ENCODE data around the gene SLC38A10. TPM values are rescaled to one million over a fixed set of nuclear protein-coding genes. Genes with fewer than 3 reads are reported as not detected.
A peak's percentile ranks its signal among the peaks of the same experiment; 100 is the strongest.

Gene SLC38A10
- total and polyA plus RNA-seq, 2 of the 13 experiments (the other 11 are each of a cell fraction or from before 2014, with no cell fraction given), result 23.4 to 55.8 TPM

DNA sequence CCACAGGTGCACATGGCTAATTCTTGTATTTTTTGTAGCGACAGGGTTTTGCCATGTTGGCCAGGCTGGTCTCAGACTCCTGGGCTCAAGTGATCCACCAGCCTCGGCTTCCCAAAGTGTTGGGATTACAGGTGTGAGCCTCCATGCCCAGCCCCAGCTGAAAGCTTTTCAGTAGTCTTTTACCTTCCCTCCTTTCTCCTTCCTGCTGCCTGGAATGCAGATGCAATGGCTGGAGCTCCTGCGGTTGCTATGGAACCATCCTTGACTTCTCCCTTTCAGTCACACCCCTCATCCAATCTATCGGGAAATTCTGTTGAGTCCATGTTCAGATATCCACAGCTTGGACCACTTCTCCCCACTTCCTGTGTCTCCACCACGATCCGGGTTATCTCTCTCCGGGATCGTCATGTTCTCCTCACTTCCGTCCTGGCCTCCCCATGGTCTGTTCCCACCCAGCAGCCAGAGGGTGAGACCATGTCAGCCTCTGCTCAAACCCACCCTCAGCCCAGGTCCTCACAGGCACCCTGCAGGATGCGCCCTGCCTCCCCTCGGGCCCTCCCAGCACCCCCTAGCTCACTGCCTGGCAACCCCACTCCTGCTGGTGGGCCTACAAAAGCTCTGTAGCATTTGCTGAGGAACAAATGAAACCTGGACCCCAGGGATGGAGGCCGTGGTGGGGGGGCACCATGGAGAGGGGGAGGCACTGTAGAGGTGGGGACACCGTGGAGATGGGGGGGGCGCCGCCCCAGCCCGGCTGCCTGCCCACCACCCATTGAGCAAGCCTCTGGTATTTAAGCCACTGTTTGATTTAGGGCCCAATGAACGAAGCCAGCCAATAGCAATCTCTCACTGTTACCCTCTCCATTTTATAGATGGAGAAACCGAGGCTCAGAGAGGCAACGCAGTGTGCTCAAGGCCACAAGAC, 12.8 kb upstream of the SLC38A10 start:
- H3K4me3 ChIP-seq (replicated peaks in 1 of 3; ENCODE audit: insufficient read depth in 1 of 3, low read depth in 2 of 3, low read length in 3 of 3), result peak overlapping the region in 1 of 3 experiments; percentile 69; a peak in 1 of 6 replicates
- peak overlapping the region; percentile 98 for H3K4me2 ChIP-seq (ENCODE audit: low read depth, low read length)
- CTCF ChIA-PET (ENCODE audit: low intra/inter-chr PET ratio, low total read pairs), result no interaction called here
- H3K27ac ChIP-seq (ENCODE audit: extremely low read length, insufficient read depth, low read length), result no peak overlapping the region
- no TSS peak for BruUV-seq (replicated peaks)
- no peak overlapping the region for H3K9ac ChIP-seq (ENCODE audit: insufficient read depth, low read depth, low read length)
- no peaks in the 10 kb centered on the region for H3K36me3 ChIP-seq (replicated peaks in 1 of 2; ENCODE audit: control insufficient read depth in 1 of 2, insufficient read depth in 2 of 2, low read length in 2 of 2)
- no peaks in the 10 kb centered on the region for H3K9me3 ChIP-seq (ENCODE audit: low read length)
- WGBS (ENCODE audit: low lambda C conversion rate), result 77% methylated on average over 16 of the region's 19 CpGs
- TF ChIP-seq RFXAP (CRISPR knock-in tag; IDR thresholded peaks at IDR 0.05; ENCODE audit: borderline replicate concordance) (no peak), MIXL1 (CRISPR knock-in tag; IDR thresholded peaks at IDR 0.05) (no peak), SNRNP70 (IDR thresholded peaks at IDR 0.05; ENCODE audit: low read depth, low read length) (no peak), ATRX (CRISPR knock-in tag; IDR thresholded peaks at IDR 0.05; ENCODE audit: borderline replicate concordance) (no peak), ZNF629 (CRISPR knock-in tag; conservative IDR thresholded peaks at IDR 0.05) (peak; percentile 54)
- TF ChIP-seq, protein P1, sequence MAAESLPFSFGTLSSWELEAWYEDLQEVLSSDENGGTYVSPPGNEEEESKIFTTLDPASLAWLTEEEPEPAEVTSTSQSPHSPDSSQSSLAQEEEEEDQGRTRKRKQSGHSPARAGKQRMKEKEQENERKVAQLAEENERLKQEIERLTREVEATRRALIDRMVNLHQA (CRISPR knock-in tag; IDR thresholded peaks at IDR 0.05), result no peak
- DNase-seq (ENCODE audit: low spot score), result no peak
- peak; percentile 18 for FAIRE-seq
- POLR2A ChIA-PET, result interaction anchor here (1.4 to 4.4 kb wide), 5 partner anchors 12 to 89 kb away, joined by 4 to 23 read pairs (median 13); partner anchors contain the start of genes BAHCC1 and SLC38A10
- peaks cover 60% of the 10 kb centered on the region for H3K4me1 ChIP-seq (ENCODE audit: insufficient read depth, low read length)
- H3K27me3 ChIP-seq (ENCODE audit: control insufficient read depth in 1 of 2, insufficient read depth in 2 of 2, low read length in 2 of 2), result peaks cover 19 to 45% of the 10 kb centered on the region in 2 experiments
- in situ Hi-C loops (cut with HindIII; ENCODE audit: extremely low pct_ligation_motif_present, low pct_unique_long_range_greater_than_20kb), result loop anchor here (5.0 kb wide), 1 partner anchor 89 kb away; the partner anchor contains the start of gene BAHCC1
- no peaks in the 10 kb centered on the region for H4K20me1 ChIP-seq (ENCODE audit: insufficient read depth, low read length)
- no peaks in the 10 kb centered on the region for H3K79me2 ChIP-seq (ENCODE audit: insufficient read depth, low read length)
- H2AFZ ChIP-seq (ENCODE audit: low read length), result no peak overlapping the region
- no peak for ATAC-seq
- intact Hi-C loops (cut with micrococcal nuclease; ENCODE audit: unreplicated experiment), result loop anchor here (5.0 kb wide), 1 partner anchor 79 kb away; no protein-coding TSS in a partner anchor

Measured in HepG2 (cell line).